IMR-90 (cell line): ENCODE measurements around the gene AJAP1. TPM values are rescaled to one million over a fixed set of nuclear protein-coding genes. Genes with fewer than 3 reads are reported as not detected.

Experiments
- ATAC-seq: fragments of 200-7000 bp; cut with Tn5 transposase; 2 replicates; pipeline ENCODE4 v1.9.1; 2020; ENCODE audit warnings: low read depth, mild to moderate bottlenecking, moderate library complexity
- BruUV-seq: library from RNA; stranded (reverse); fragments of 400-500 nt; replicated peaks from 2 replicates; lab custom pipeline; 2021; lab: Mats Ljungman, UMichigan
- CTCF ChIA-PET: fragments of 300-600 bp; formaldehyde crosslinking; extraction: SDS; loops from one replicate; lab custom pipeline; 2021; ENCODE audit warnings: antibody characterized with exemption; lab: Yijun Ruan, JAX
- POLR2A ChIA-PET: fragments of 300-600 bp; sonication (Branson Sonifier 250); formaldehyde crosslinking; loops from one replicate; lab custom pipeline; 2022; ENCODE audit warnings: antibody characterized with exemption; ENCODE audit not compliant: unreplicated experiment; lab: Charles Lee
- DNase-seq: peaks from one replicate; pipeline ENCODE4 v3.0.0; 2013
- H2AFZ ChIP-seq: replicated peaks from 2 replicates; pipeline ENCODE3; 2013; ENCODE audit warnings: low read length, mild to moderate bottlenecking; ENCODE audit not compliant: poor library complexity
- H2AK5ac ChIP-seq: 2 replicates; pipeline ENCODE4 v1.6.1; 2013; ENCODE audit warnings: low read depth, low read length, inconsistent platforms
- H2AK9ac ChIP-seq: replicated peaks from 2 replicates; pipeline ENCODE3; 2013; ENCODE audit warnings: mild to moderate bottlenecking, low read depth, low read length, moderate library complexity; ENCODE audit not compliant: poor library complexity
- H2BK120ac ChIP-seq: 2 replicates; pipeline ENCODE4 v1.6.1; 2013; ENCODE audit warnings: low read depth, low read length, inconsistent platforms
- H2BK15ac ChIP-seq: 3 replicates; pipeline ENCODE4 v1.6.1; 2013; ENCODE audit warnings: low read depth, low read length, inconsistent platforms
- H2BK20ac ChIP-seq: 2 replicates; pipeline ENCODE4 v1.6.1; 2013; ENCODE audit warnings: low read depth, mild to moderate bottlenecking, inconsistent platforms, low read length, moderate library complexity
- H2BK5ac ChIP-seq: 2 replicates; pipeline ENCODE4 v1.6.1; 2013; ENCODE audit warnings: mild to moderate bottlenecking, low read depth, low read length, inconsistent platforms; ENCODE audit not compliant: poor library complexity, severe bottlenecking
- H3K14ac ChIP-seq: replicated peaks from 2 replicates; pipeline ENCODE4 v1.6.1; 2013; ENCODE audit warnings: low read depth, low read length, inconsistent platforms
- H3K18ac ChIP-seq: 2 replicates; pipeline ENCODE4 v1.6.1; 2013; ENCODE audit warnings: low read depth, low read length, control low read depth
- H3K23ac ChIP-seq: 2 replicates; pipeline ENCODE4 v1.6.1; 2013; ENCODE audit warnings: low read depth, low read length, inconsistent platforms
- H3K27ac ChIP-seq: 2 replicates; pipeline ENCODE4 v1.5.1; 2013; ENCODE audit warnings: mild to moderate bottlenecking, control low read depth, low read length; ENCODE audit not compliant: insufficient read depth
- H3K27me3 ChIP-seq: 2 replicates; pipeline ENCODE4 v1.6.1; 2013; ENCODE audit warnings: low read length; ENCODE audit not compliant: control insufficient read depth, insufficient read depth
- H3K36me3 ChIP-seq: 2 replicates; pipeline ENCODE4 v1.6.1; 2013; ENCODE audit warnings: low read length, mixed read lengths; ENCODE audit not compliant: control insufficient read depth, insufficient read depth
- H3K4ac ChIP-seq: 2 replicates; pipeline ENCODE4 v1.6.1; 2013; ENCODE audit warnings: low read depth, low read length, inconsistent platforms
- H3K4me1 ChIP-seq: 2 replicates; pipeline ENCODE4 v1.6.1; 2013; ENCODE audit warnings: low read length, mixed read lengths; ENCODE audit not compliant: control insufficient read depth, insufficient read depth
- H3K4me2 ChIP-seq: 2 replicates; pipeline ENCODE4 v1.6.1; 2013; ENCODE audit warnings: low read depth, mild to moderate bottlenecking, control low read depth, low read length, moderate library complexity
- H3K4me3 ChIP-seq: 2 replicates; pipeline ENCODE4 v1.5.1; 2013; ENCODE audit warnings: low read depth, mild to moderate bottlenecking, control low read depth, low read length, moderate library complexity; ENCODE audit not compliant: insufficient read depth
- H3K56ac ChIP-seq: 2 replicates; pipeline ENCODE4 v1.6.1; 2013; ENCODE audit warnings: low read length, inconsistent platforms; ENCODE audit not compliant: insufficient read depth; ENCODE audit errors: extremely low read depth
- H3K79me1 ChIP-seq, 2 experiments: 2 replicates each; pipeline ENCODE4 v1.6.1; 2013; ENCODE audit warnings: low read length in 2 of 2, inconsistent platforms in 1 of 2, low read depth in 1 of 2
- H3K9ac ChIP-seq: 2 replicates; pipeline ENCODE4 v1.6.1; 2013; ENCODE audit warnings: low read depth, low read length, control low read depth
- H3K9me1 ChIP-seq: 2 replicates; pipeline ENCODE4 v1.6.1; 2013; ENCODE audit warnings: low read length, inconsistent platforms; ENCODE audit not compliant: insufficient read depth
- H3K9me3 ChIP-seq: 2 replicates; pipeline ENCODE4 v1.6.1; 2013; ENCODE audit warnings: low read length; ENCODE audit not compliant: control insufficient read depth, insufficient read depth
- H4K20me1 ChIP-seq: 2 replicates; pipeline ENCODE4 v1.6.1; 2013; ENCODE audit warnings: low read length, inconsistent platforms; ENCODE audit not compliant: insufficient read depth
- H4K5ac ChIP-seq: 2 replicates; pipeline ENCODE4 v1.6.1; 2013; ENCODE audit warnings: mild to moderate bottlenecking, low read depth, low read length, control low read depth
- H4K8ac ChIP-seq, 2 experiments: 2 replicates each; pipeline ENCODE4 v1.6.1; 2013; ENCODE audit warnings: low read depth in 2 of 2, low read length in 2 of 2, control low read depth in 1 of 2, inconsistent platforms in 1 of 2
- H4K91ac ChIP-seq: 2 replicates; pipeline ENCODE4 v1.6.1; 2013; ENCODE audit warnings: low read depth, low read length, inconsistent platforms; ENCODE audit not compliant: insufficient read depth
- BHLHE40 ChIP-seq: fragments of 150-350 bp; IDR thresholded peaks from 2 replicates; pipeline ENCODE4 v1.6.1; 2016; ENCODE audit warnings: mild to moderate bottlenecking, low read depth, low read length
- FOS ChIP-seq: fragments of 150-350 bp; IDR thresholded peaks from 2 replicates; pipeline ENCODE4 v1.6.1; 2016; ENCODE audit warnings: low read depth, low read length
- MAFK ChIP-seq: IDR thresholded peaks from 2 replicates; pipeline ENCODE4 v1.6.1; 2012; ENCODE audit warnings: low read depth, low read length, improper control_type of control experiment
- MAZ ChIP-seq: IDR thresholded peaks from 2 replicates; pipeline ENCODE4 v1.6.1; 2012; ENCODE audit warnings: low read depth, mild to moderate bottlenecking, low read length, improper control_type of control experiment, moderate library complexity, borderline replicate concordance
- RCOR1 ChIP-seq: IDR thresholded peaks from 2 replicates; pipeline ENCODE4 v1.6.1; 2012; ENCODE audit warnings: mild to moderate bottlenecking, low read length, improper control_type of control experiment; ENCODE audit not compliant: insufficient replicate concordance
- WGBS, 2 experiments: methylation state at CpG; one replicate each; pipeline versions ENCODE4 v1.1.5 to v1.1.7; 2013; ENCODE audit warnings: missing lambda C conversion rate in 2 of 2; ENCODE audit not compliant: insufficient read length in 1 of 2; ENCODE audit errors: extremely low coverage in 2 of 2; 5-methylcytosine and 5-hydroxymethylcytosine counted together
- dilution Hi-C: fragments of 300-500 bp; cut with HindIII; formaldehyde crosslinking; loops from one replicate; pipeline ENCODE4 v1.14.3; 2018; ENCODE audit warnings: low sequenced_read_pairs; ENCODE audit not compliant: unreplicated experiment
- in situ Hi-C: fragments of 300-500 bp; cut with MboI; formaldehyde crosslinking; loops from 3 replicates; pipeline ENCODE4 v1.14.3; 2019; ENCODE audit warnings: low sequenced_read_pairs, inconsistent platforms, mixed read lengths
- intact Hi-C: fragments of 100-400 bp; cut with micrococcal nuclease; formaldehyde crosslinking; loops from 2 replicates; pipeline ENCODE4 v1.10.0; 2022
- polyA plus RNA-seq, 3 experiments: library from polyadenylated mRNA; depleted of rRNA; stranded (reverse); fragments of >200 nt; gene quantifications; 2 replicates each; pipeline ENCODE4 v1.2.3, GENCODE V29; 2012; ENCODE audit warnings: low replicate concordance in 1 of 3
- total RNA-seq: library from RNA; depleted of rRNA; stranded (reverse); fragments of >200 nt; gene quantifications from 2 replicates; pipeline ENCODE4 v1.2.3, GENCODE V29; 2012

AJAP1 gene
- total and polyA plus RNA-seq, 2 of the 4 experiments (the other 2 are of a cell fraction), result under 0.01 to 0.02 TPM

- no peak for DNase-seq
- Histone ChIP-seq H2AK5ac (no peak overlapping the region), H2AK9ac (no peak overlapping the region), H3K4ac (no peak overlapping the region), H3K9me3 (peaks cover 25% of the 10 kb centered on the region), H3K23ac (no peak overlapping the region), H3K9ac (no peak overlapping the region), H2BK15ac (no peak overlapping the region), H3K79me1 (no peaks in the 10 kb centered on the region), H2BK20ac (no peak overlapping the region), H2BK5ac (no peak overlapping the region), H3K18ac (no peak overlapping the region), H3K27ac (no peak overlapping the region), H3K4me1 (no peaks in the 10 kb centered on the region), H2AFZ (no peak overlapping the region), H3K14ac (no peak overlapping the region), H2BK120ac (no peak overlapping the region), H4K8ac (no peak overlapping the region), H3K27me3 (no peaks in the 10 kb centered on the region), H3K36me3 (no peaks in the 10 kb centered on the region), H3K9me1 (no peaks in the 10 kb centered on the region), H4K5ac (no peak overlapping the region), H3K4me2 (no peak overlapping the region), H3K56ac (no peak overlapping the region), H4K91ac (no peak overlapping the region), H4K20me1 (no peaks in the 10 kb centered on the region), H3K4me3 (no peak overlapping the region)
- ATAC-seq, result no peak
- intact Hi-C loops (no loop called here), in situ Hi-C loops (no loop called here), dilution Hi-C loops (no loop called here)
- ChIA-PET POLR2A (no interaction called here), CTCF (no interaction called here)
- 68% methylated on average over 13 of the region's 23 CpGs; no CpG with 5 or more reads in 1 of the 2 experiments for WGBS, 2 experiments
- TF ChIP-seq FOS (no peak), RCOR1 (no peak), BHLHE40 (no peak), MAZ (no peak), MAFK (no peak)
- no TSS peak for BruUV-seq
Observed at GRCh38 chr1:4636644-4637380, 17.6 kb upstream of the AJAP1 start.
